Neuronal stem cell (in vitro differentiated cells): Measurements from ENCODE around the gene C2orf92.
"Not testable (repeated sequence)": the region's sequence is repeated elsewhere in the genome, so short reads cannot be mapped to it uniquely, and the experiment has no call there.

Experiments used
- DNase-seq: peaks from one replicate; pipeline ENCODE4 v3.0.0-alpha.2; 2013; ENCODE audit warnings: low spot score
- H2AFZ ChIP-seq: one replicate; pipeline ENCODE4 v1.6.1; 2013; ENCODE audit warnings: mild to moderate bottlenecking, low read length, inconsistent platforms
- H2AK5ac ChIP-seq: 2 replicates; pipeline ENCODE4 v1.6.1; 2013; ENCODE audit warnings: low read depth, mild to moderate bottlenecking, inconsistent platforms, low read length, moderate library complexity, mixed read lengths
- H2BK120ac ChIP-seq: 2 replicates; pipeline ENCODE4 v1.6.1; 2013; ENCODE audit warnings: low read depth, mild to moderate bottlenecking, inconsistent platforms, low read length, moderate library complexity, mixed read lengths
- H2BK12ac ChIP-seq: one replicate; pipeline ENCODE4 v1.6.1; 2013; ENCODE audit warnings: low read length, inconsistent platforms
- H2BK15ac ChIP-seq: 2 replicates; pipeline ENCODE4 v1.6.1; 2013; ENCODE audit warnings: mild to moderate bottlenecking, low read length, inconsistent platforms, mixed read lengths
- H2BK5ac ChIP-seq: one replicate; pipeline ENCODE4 v1.6.1; 2013; ENCODE audit warnings: inconsistent platforms, mild to moderate bottlenecking, low read length, moderate library complexity
- H3K14ac ChIP-seq: one replicate; pipeline ENCODE4 v1.6.1; 2013; ENCODE audit warnings: low read length, inconsistent platforms
- H3K18ac ChIP-seq: 2 replicates; pipeline ENCODE4 v1.6.1; 2013; ENCODE audit warnings: low read length, inconsistent platforms
- H3K23ac ChIP-seq: 2 replicates; pipeline ENCODE4 v1.6.1; 2013; ENCODE audit warnings: low read depth, mild to moderate bottlenecking, mixed read lengths, low read length, inconsistent platforms; ENCODE audit not compliant: poor library complexity
- H3K27ac ChIP-seq: replicated peaks from 3 replicates; pipeline ENCODE4 v1.5.1; 2013; ENCODE audit warnings: low read length, inconsistent platforms
- H3K27me3 ChIP-seq, 3 experiments: 2 replicates each; pipeline ENCODE4 v1.6.1; 2013; ENCODE audit warnings: low read length in 3 of 3, mild to moderate bottlenecking in 2 of 3, inconsistent platforms in 1 of 3, low read depth in 1 of 3, mixed read lengths in 1 of 3, moderate library complexity in 1 of 3; ENCODE audit not compliant: control insufficient read depth in 3 of 3, insufficient read depth in 3 of 3
- H3K36me3 ChIP-seq, 2 donors: replicated peaks in 1 of 2; 2 replicates each; pipeline ENCODE4 v1.6.1; 2013; ENCODE audit warnings: low read length in 2 of 2; ENCODE audit not compliant: control insufficient read depth in 2 of 2, insufficient read depth in 2 of 2
- H3K4ac ChIP-seq: 2 replicates; pipeline ENCODE4 v1.6.1; 2013; ENCODE audit warnings: inconsistent platforms, mild to moderate bottlenecking, low read length, moderate library complexity
- H3K4me1 ChIP-seq, 2 donors: 1 replicate in 1 of 2; 2 replicates in 1 of 2; pipeline ENCODE4 v1.6.1; 2013; ENCODE audit warnings: low read length in 2 of 2, low read depth in 1 of 2; ENCODE audit not compliant: control insufficient read depth in 2 of 2, insufficient read depth in 1 of 2
- H3K4me2 ChIP-seq: one replicate; pipeline ENCODE4 v1.6.1; 2013; ENCODE audit warnings: mild to moderate bottlenecking, low read length, inconsistent platforms; ENCODE audit not compliant: insufficient read depth, poor library complexity, severe bottlenecking
- H3K4me3 ChIP-seq, 2 donors: 2 replicates each; pipeline ENCODE4 v1.5.1; 2013; ENCODE audit warnings: low read length in 2 of 2, mild to moderate bottlenecking in 2 of 2, inconsistent platforms in 1 of 2, moderate library complexity in 1 of 2
- H3K79me1 ChIP-seq: one replicate; pipeline ENCODE4 v1.6.1; 2013; ENCODE audit warnings: low read depth, mild to moderate bottlenecking, inconsistent platforms, low read length, moderate library complexity
- H3K9ac ChIP-seq: one replicate; pipeline ENCODE4 v1.6.1; 2013; ENCODE audit warnings: mild to moderate bottlenecking, low read depth, low read length, inconsistent platforms; ENCODE audit not compliant: poor library complexity
- H3K9me3 ChIP-seq, 2 donors: replicated peaks in 1 of 2; 2 replicates each; pipeline versions ENCODE3 to v1.6.1; 2013; ENCODE audit warnings: low read length in 2 of 2, mild to moderate bottlenecking in 2 of 2, inconsistent platforms in 1 of 2, low read depth in 1 of 2, mixed read lengths in 1 of 2, moderate library complexity in 1 of 2; ENCODE audit not compliant: control insufficient read depth in 2 of 2, insufficient read depth in 1 of 2
- H4K8ac ChIP-seq: one replicate; pipeline ENCODE4 v1.6.1; 2013; ENCODE audit warnings: low read depth, mild to moderate bottlenecking, inconsistent platforms, low read length, moderate library complexity
- H4K91ac ChIP-seq: one replicate; pipeline ENCODE4 v1.6.1; 2013; ENCODE audit warnings: low read length, low read depth, mild to moderate bottlenecking, inconsistent platforms; ENCODE audit not compliant: poor library complexity
- WGBS, 2 donors: extraction: QIAGEN DNeasy Blood & Tissue Kit; methylation state at CpG; one replicate each; pipeline ENCODE4 v1.1.7; 2013; ENCODE audit warnings: missing lambda C conversion rate in 2 of 2, mixed read lengths in 1 of 2; ENCODE audit not compliant: insufficient read length in 2 of 2, insufficient replicate concordance in 1 of 2; ENCODE audit errors: extremely low coverage in 2 of 2; 5-methylcytosine and 5-hydroxymethylcytosine counted together

Gene C2orf92

GRCh38 chr2:97664636-97664970 lies 4.9 kb upstream of the C2orf92 start:
- no peak overlapping the region for H2AK5ac ChIP-seq
- no peak overlapping the region for H3K4ac ChIP-seq

GRCh38 chr2:97670471-97670870 lies 958 bp downstream of the C2orf92 start:
- no peak overlapping the region for H3K14ac ChIP-seq
- H2AFZ ChIP-seq = no peak overlapping the region
- peaks cover 0 to 3% of the 10 kb centered on the region in 2 donors for H3K36me3 ChIP-seq
- no peak overlapping the region for H3K27ac ChIP-seq
- no peak overlapping the region for H2BK15ac ChIP-seq
- no peaks in the 10 kb centered on the region for H3K27me3 ChIP-seq
- H3K18ac ChIP-seq = no peak overlapping the region
- H3K9ac ChIP-seq = no peak overlapping the region
- peaks cover 2% of the 10 kb centered on the region for H3K79me1 ChIP-seq
- no peak overlapping the region for H2AK5ac ChIP-seq
- H4K91ac ChIP-seq = no peak overlapping the region
- no peak overlapping the region for H3K4me3 ChIP-seq
- H2BK12ac ChIP-seq = no peak overlapping the region
- H2BK120ac ChIP-seq = no peak overlapping the region
- no peak overlapping the region for H3K4me2 ChIP-seq
- no peak overlapping the region for H4K8ac ChIP-seq
- no CpG with 5 or more reads among the region's 1 CpG for WGBS, 2 donors
- H3K4me1 ChIP-seq = no peaks in the 10 kb centered on the region
- no peak overlapping the region for H3K23ac ChIP-seq
- no peak for DNase-seq
- no peak overlapping the region for H2BK5ac ChIP-seq
- H3K9me3 ChIP-seq = no peaks in the 10 kb centered on the region
- no peak overlapping the region for H3K4ac ChIP-seq

More at GRCh38 chr2:97664636-97664970, 4.9 kb upstream of the C2orf92 start:
- Histone ChIP-seq H3K27me3 (no peaks in the 10 kb centered on the region), H2BK120ac (no peak overlapping the region), H3K9me3 (no peaks in the 10 kb centered on the region), H3K36me3 (peaks cover 7 to 13% of the 10 kb centered on the region in 2 donors), H4K8ac (no peak overlapping the region), H3K9ac (no peak overlapping the region), H3K27ac (peak overlapping the region; percentile 98), H2AFZ (peak overlapping the region; percentile 96), H2BK5ac (no peak overlapping the region), H3K79me1 (peaks cover 20% of the 10 kb centered on the region), H3K23ac (peak overlapping the region; percentile 91), H3K4me3 (peak overlapping the region; percentile 63 to 80), H3K14ac (no peak overlapping the region), H3K4me1 (peaks cover 8 to 12% of the 10 kb centered on the region in 2 donors), H4K91ac (no peak overlapping the region), H3K18ac (no peak overlapping the region), H3K4me2 (peak overlapping the region; percentile 60), H2BK12ac (no peak overlapping the region), H2BK15ac (no peak overlapping the region)
- DNase-seq = no peak
- no CpG with 5 or more reads among the region's 21 CpGs for WGBS, 2 donors

GRCh38 chr2:97671526-97671925 lies 2.0 kb downstream of the C2orf92 start:
- Histone ChIP-seq H3K18ac (no peak overlapping the region), H3K27ac (no peak overlapping the region), H3K9ac (no peak overlapping the region), H3K4me1 (no peaks in the 10 kb centered on the region), H2BK5ac (no peak overlapping the region), H3K36me3 (peaks cover 0 to 3% of the 10 kb centered on the region in 2 donors), H3K79me1 (peaks cover 2% of the 10 kb centered on the region), H4K91ac (no peak overlapping the region), H3K27me3 (no peaks in the 10 kb centered on the region), H2BK120ac (no peak overlapping the region), H3K4me2 (no peak overlapping the region), H2AFZ (no peak overlapping the region), H3K23ac (no peak overlapping the region), H2BK15ac (no peak overlapping the region), H2AK5ac (no peak overlapping the region), H3K14ac (no peak overlapping the region), H3K4me3 (no peak overlapping the region), H3K4ac (no peak overlapping the region), H4K8ac (no peak overlapping the region), H3K9me3 (no peaks in the 10 kb centered on the region), H2BK12ac (no peak overlapping the region)
- no peak for DNase-seq
- no CpG with 5 or more reads among the region's 7 CpGs for WGBS, 2 donors

GRCh38 chr2:97672606-97673140 lies 3.2 kb downstream of the C2orf92 start:
- not testable (repeated sequence) for H3K4me1 ChIP-seq, H3K4ac ChIP-seq, H3K36me3 ChIP-seq, DNase-seq, H2BK15ac ChIP-seq, H3K18ac ChIP-seq, H2BK12ac ChIP-seq, H3K14ac ChIP-seq, H3K23ac ChIP-seq, H3K9ac ChIP-seq, H3K4me3 ChIP-seq, H3K9me3 ChIP-seq, H3K27me3 ChIP-seq, H3K79me1 ChIP-seq, H4K91ac ChIP-seq, H3K4me2 ChIP-seq, H2BK5ac ChIP-seq, H2AFZ ChIP-seq, H4K8ac ChIP-seq, H2AK5ac ChIP-seq, H2BK120ac ChIP-seq, H3K27ac ChIP-seq
- WGBS, 2 donors = no CpG with 5 or more reads among the region's 6 CpGs
